ENCODE results near the gene GRK5.

DNA sequence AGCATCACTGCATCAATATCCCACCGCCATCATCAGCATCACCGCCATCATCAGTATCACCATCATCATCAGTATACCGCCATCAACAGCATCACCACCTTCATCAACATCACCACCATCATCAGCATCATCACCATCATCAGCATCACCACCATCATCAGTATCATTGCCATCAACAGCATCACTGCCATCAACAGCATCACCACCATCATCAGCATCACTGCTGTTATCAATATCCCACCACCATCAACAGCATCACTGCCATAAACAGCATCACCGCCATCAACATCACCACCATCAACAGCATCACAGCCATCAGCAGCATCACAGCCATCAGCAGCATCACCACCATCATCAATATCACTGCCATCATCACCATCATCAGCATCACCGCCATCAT lies 219.3 kb downstream of the GRK5 start:
- TF ChIP-seq CTCF (IDR thresholded peaks at IDR 0.05) (no peak), POLR2AphosphoS5 (IDR thresholded peaks at IDR 0.05) (no peak), POLR2A (IDR thresholded peaks at IDR 0.05) (no peak), EP300 (IDR thresholded peaks at IDR 0.05) (no peak)
